ENCODE measurements around the gene CDKAL1. TPM values are rescaled to one million over a fixed set of nuclear protein-coding genes. Genes with fewer than 3 reads are reported as not detected.

Gene CDKAL1
- total and polyA plus RNA-seq, 2 of the 13 experiments (the other 11 are each of a cell fraction or from before 2014, with no cell fraction given): 9.5 to 27.7 TPM

- TF ChIP-seq ZBTB46 (CRISPR knock-in tag; IDR thresholded peaks at IDR 0.05; ENCODE audit: borderline replicate concordance) (no peak), HDAC6 (IDR thresholded peaks at IDR 0.05; ENCODE audit: low read depth, low read length) (no peak), RFXANK (CRISPR knock-in tag; IDR thresholded peaks at IDR 0.05) (no peak), ZNF713 (CRISPR knock-in tag; IDR thresholded peaks at IDR 0.05) (no peak), NR2F6 (IDR thresholded peaks at IDR 0.05) (no peak), NR2F6 (CRISPR knock-in tag; IDR thresholded peaks at IDR 0.05) (no peak)
These were observed 610.7 kb downstream of the CDKAL1 start (continued) for GRCh38 chr6:21144928-21145327.

GRCh38 chr6:21147995-21148394, 613.7 kb downstream of the CDKAL1 start:
- in situ Hi-C loops (cut with HindIII; ENCODE audit: extremely low pct_ligation_motif_present, low pct_unique_long_range_greater_than_20kb): no loop called here
- intact Hi-C loops (cut with micrococcal nuclease; ENCODE audit: unreplicated experiment): no loop called here
- no peak for TF ChIP-seq NFIC (IDR thresholded peaks at IDR 0.05; ENCODE audit: low read length)

GRCh38 chr6:21149470-21149869, 615.2 kb downstream of the CDKAL1 start:
- 95% methylated on average over 6 of the region's 6 CpGs for WGBS (ENCODE audit: low lambda C conversion rate)
- TF ChIP-seq ZNF20 (CRISPR knock-in tag; IDR thresholded peaks at IDR 0.05) (no peak), BHLHE40 (IDR thresholded peaks at IDR 0.05; ENCODE audit: low read length) (no peak), NFE2L1 (CRISPR knock-in tag; IDR thresholded peaks at IDR 0.05; ENCODE audit: borderline replicate concordance) (no peak), STAT5B (CRISPR knock-in tag; IDR thresholded peaks at IDR 0.05) (no peak), NFYB (CRISPR knock-in tag; IDR thresholded peaks at IDR 0.05) (no peak), FUBP1 (CRISPR knock-in tag; IDR thresholded peaks at IDR 0.05; ENCODE audit: borderline replicate concordance) (no peak), MAZ (IDR thresholded peaks at IDR 0.05; ENCODE audit: borderline replicate concordance, low read depth, low read length) (no peak), MAZ (CRISPR knock-in tag; IDR thresholded peaks at IDR 0.05; ENCODE audit: low read depth) (no peak), ZNF224 (CRISPR knock-in tag; IDR thresholded peaks at IDR 0.05) (no peak)

More at GRCh38 chr6:21147995-21148394, 613.7 kb downstream of the CDKAL1 start:
- H3K36me3 ChIP-seq (replicated peaks in 1 of 2; ENCODE audit: control insufficient read depth in 1 of 2, insufficient read depth in 2 of 2, low read length in 2 of 2): no peaks in the 10 kb centered on the region
- no peak for FAIRE-seq
- H3K4me2 ChIP-seq (ENCODE audit: low read depth, low read length): no peak overlapping the region
- H3K79me2 ChIP-seq (ENCODE audit: insufficient read depth, low read length): no peaks in the 10 kb centered on the region
- DNase-seq (ENCODE audit: low spot score): no peak
- 100% methylated on average over 2 of the region's 2 CpGs for WGBS (ENCODE audit: low lambda C conversion rate)
- ATAC-seq: no peak
- peaks cover 16% of the 10 kb centered on the region for H3K4me1 ChIP-seq (ENCODE audit: insufficient read depth, low read length)
- no peak overlapping the region for H3K9ac ChIP-seq (ENCODE audit: insufficient read depth, low read depth, low read length)
- no peak overlapping the region for H3K27ac ChIP-seq (ENCODE audit: extremely low read length, insufficient read depth, low read length)
- no peaks in the 10 kb centered on the region for H3K9me3 ChIP-seq (ENCODE audit: low read length)
- H4K20me1 ChIP-seq (ENCODE audit: insufficient read depth, low read length): no peaks in the 10 kb centered on the region
- no peak overlapping the region for H3K4me3 ChIP-seq (replicated peaks in 1 of 3; ENCODE audit: insufficient read depth in 1 of 3, low read depth in 2 of 3, low read length in 3 of 3)
- no TSS peak for BruUV-seq (replicated peaks)
- POLR2A ChIA-PET: no interaction called here
- no peaks in the 10 kb centered on the region for H3K27me3 ChIP-seq (ENCODE audit: control insufficient read depth in 1 of 2, insufficient read depth in 2 of 2, low read length in 2 of 2)
- CTCF ChIA-PET (ENCODE audit: low intra/inter-chr PET ratio, low total read pairs): no interaction called here
- no peak overlapping the region for H2AFZ ChIP-seq (ENCODE audit: low read length)

More at GRCh38 chr6:21149470-21149869, 615.2 kb downstream of the CDKAL1 start:
- FAIRE-seq (no peak), DNase-seq (ENCODE audit: low spot score) (no peak), ATAC-seq (no peak)
- H3K9ac ChIP-seq (ENCODE audit: insufficient read depth, low read depth, low read length): no peak overlapping the region
- H3K27me3 ChIP-seq (ENCODE audit: control insufficient read depth in 1 of 2, insufficient read depth in 2 of 2, low read length in 2 of 2): no peaks in the 10 kb centered on the region
- H2AFZ ChIP-seq (ENCODE audit: low read length): no peak overlapping the region
- no TSS peak for BruUV-seq (replicated peaks)
- no peaks in the 10 kb centered on the region for H3K79me2 ChIP-seq (ENCODE audit: insufficient read depth, low read length)
- no peaks in the 10 kb centered on the region for H3K36me3 ChIP-seq (replicated peaks in 1 of 2; ENCODE audit: control insufficient read depth in 1 of 2, insufficient read depth in 2 of 2, low read length in 2 of 2)
- H3K4me3 ChIP-seq (replicated peaks in 1 of 3; ENCODE audit: insufficient read depth in 1 of 3, low read depth in 2 of 3, low read length in 3 of 3): no peak overlapping the region
- ChIA-PET POLR2A (no interaction called here), CTCF (ENCODE audit: low intra/inter-chr PET ratio, low total read pairs) (no interaction called here)
- no peak overlapping the region for H3K27ac ChIP-seq (ENCODE audit: extremely low read length, insufficient read depth, low read length)
- intact Hi-C loops (cut with micrococcal nuclease; ENCODE audit: unreplicated experiment) (no loop called here), in situ Hi-C loops (cut with HindIII; ENCODE audit: extremely low pct_ligation_motif_present, low pct_unique_long_range_greater_than_20kb) (no loop called here)
- H3K4me2 ChIP-seq (ENCODE audit: low read depth, low read length): no peak overlapping the region
- no peaks in the 10 kb centered on the region for H3K9me3 ChIP-seq (ENCODE audit: low read length)
- H4K20me1 ChIP-seq (ENCODE audit: insufficient read depth, low read length): no peaks in the 10 kb centered on the region
- H3K4me1 ChIP-seq (ENCODE audit: insufficient read depth, low read length): peaks cover 14% of the 10 kb centered on the region
